Uterus (tissue), 2 donors: ENCODE data around the gene VPS37D.

ENCODE experiments used
- CTCF ChIP-seq, 4 experiments: fragments of 200-600 bp in 2 of 4; fragments of 450-650 bp in 2 of 4; sonication (generic) in 2 of 4; IDR thresholded peaks; one replicate each; pipeline ENCODE4 v1.5.1; 2016 to 2019; ENCODE audit warnings: antibody characterized with exemption in 4 of 4, mild to moderate bottlenecking in 2 of 4, moderate library complexity in 1 of 4
- POLR2A ChIP-seq, 2 donors: fragments of 450-650 bp; IDR thresholded peaks; one replicate each; pipeline ENCODE4 v1.6.1; 2016; ENCODE audit warnings: antibody characterized with exemption in 2 of 2, mild to moderate bottlenecking in 1 of 2, moderate library complexity in 1 of 2

- TF ChIP-seq CTCF (IDR thresholded peaks at IDR 0.05), result no peak
- no peak for TF ChIP-seq POLR2A (IDR thresholded peaks at IDR 0.05)
Measured at GRCh38 chr7:73702665-73703064, 35.0 kb downstream of the VPS37D start.
